ENCODE data around the gene SP1. TPM values are rescaled to one million over a fixed set of nuclear protein-coding genes. Genes with fewer than 3 reads are reported as not detected.

The SP1 gene
- total and polyA plus RNA-seq, 2 experiments from 2014 or later: 11.1 to 68.4 TPM

- TF ChIP-seq REST (IDR thresholded peaks at IDR 0.05; ENCODE audit: unreplicated experiment): no peak
- TF ChIP-seq EZH2 (IDR thresholded peaks at IDR 0.05; ENCODE audit: low read depth, unreplicated experiment): no peak
- no peak for TF ChIP-seq POLR2AphosphoS5 (IDR thresholded peaks at IDR 0.05; ENCODE audit: low read depth)
- TF ChIP-seq CTCF (conservative IDR thresholded peaks at IDR 0.05; ENCODE audit: low read depth in 2 of 2): no peak
- no peak for TF ChIP-seq EZH2phosphoT487 (IDR thresholded peaks at IDR 0.05; ENCODE audit: unreplicated experiment)
- TF ChIP-seq JUNB (IDR thresholded peaks at IDR 0.05; ENCODE audit: unreplicated experiment): no peak
Measured at GRCh38 chr12:53338017-53338416, 42.0 kb upstream of the SP1 start (continued).

- Histone ChIP-seq H3K4me2 (peak overlapping the region; percentile 22; the same call in 1 of the 2 replicates), H3K79me2 (replicated peaks; ENCODE audit: insufficient read depth) (no peaks in the 10 kb centered on the region), H3F3A (replicated peaks; ENCODE audit: low read depth) (no peaks in the 10 kb centered on the region), H3K36me3 (ENCODE audit: insufficient read depth) (no peaks in the 10 kb centered on the region), H3K27me3 (ENCODE audit: insufficient read depth) (peaks cover 46% of the 10 kb centered on the region), H2AFZ (peak overlapping the region; percentile 96), H3K4me1 (ENCODE audit: insufficient read depth) (peaks cover 27% of the 10 kb centered on the region), H3K9me2 (ENCODE audit: insufficient read depth) (no peaks in the 10 kb centered on the region), H3K4me3 (no peak overlapping the region), H3K27ac (ENCODE audit: low read depth) (no peak overlapping the region), H4K20me1 (replicated peaks; ENCODE audit: insufficient read depth) (no peaks in the 10 kb centered on the region)
- no peak for TF ChIP-seq CTCF (conservative IDR thresholded peaks at IDR 0.05; ENCODE audit: low read depth in 2 of 2)
- TF ChIP-seq ZNF462 (CRISPR knock-in tag; IDR thresholded peaks at IDR 0.05): no peak
- no peak for TF ChIP-seq CREB1 (CRISPR knock-in tag; IDR thresholded peaks at IDR 0.05; ENCODE audit: low read depth)
- no peak for TF ChIP-seq EZH2phosphoT487 (IDR thresholded peaks at IDR 0.05; ENCODE audit: unreplicated experiment)
- no peak for TF ChIP-seq ZNF114 (CRISPR knock-in tag; IDR thresholded peaks at IDR 0.05)
- TF ChIP-seq STAT1 (IDR thresholded peaks at IDR 0.05; ENCODE audit: unreplicated experiment): no peak
- Mint-ChIP-seq H3K27me3 (ENCODE audit: insufficient read depth, low read depth, poor library complexity) (peaks cover 12% of the 10 kb centered on the region), H3K27ac (no peak overlapping the region), H3K4me1 (peaks cover 24% of the 10 kb centered on the region), H3K36me3 (ENCODE audit: low read depth) (no peaks in the 10 kb centered on the region), H3K4me3 (no peak overlapping the region), H3K9me3 (no peaks in the 10 kb centered on the region)
- DNase-seq (ENCODE audit: low spot score): no peak
- ATAC-seq: no peak; the same call in 2 of the 3 replicates
Measured at GRCh38 chr12:53338916-53339315, 41.1 kb upstream of the SP1 start.

Data from GM23338 (cell line).